GM18507 (cell line): ENCODE data around the gene OR52K2.
"Not testable (repeated sequence)": the region's sequence is repeated elsewhere in the genome, so short reads cannot be mapped to it uniquely, and the experiment has no call there.

Experiments
- DNase-seq: peaks from one replicate; pipeline ENCODE4 v3.0.0; 2011; ENCODE audit warnings: low read depth; ENCODE audit not compliant: insufficient read length; ENCODE audit errors: extremely low spot score
- FAIRE-seq: peaks from 2 replicates; lab custom pipeline; 2011; peaks lifted over from hg19 to GRCh38; lab: Jason Lieb, UNC

Gene OR52K2

DNA sequence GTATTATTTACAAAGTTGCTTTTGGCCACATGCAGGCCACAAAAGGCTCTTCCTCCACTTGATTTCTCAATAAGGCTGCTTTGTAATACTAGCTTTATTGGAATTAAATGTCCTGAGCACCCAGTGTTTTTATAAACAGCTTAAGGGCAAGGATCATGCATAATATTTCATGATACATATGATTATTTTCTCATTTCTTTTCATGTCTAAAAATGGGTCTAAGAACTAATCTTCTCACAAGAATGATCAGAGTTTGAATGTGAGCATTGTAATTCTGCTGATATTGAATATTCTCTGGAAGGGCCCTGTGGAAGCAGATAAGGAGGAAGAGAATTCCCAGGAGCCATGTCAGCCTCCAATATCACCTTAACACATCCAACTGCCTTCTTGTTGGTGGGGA lies at the start of gene OR52K2:
OR52K2 (plus strand) TSS at position 301 of the 400 bp plus-strand sequence; CDS start at position 346, 45 bp downstream.
- DNase-seq (no peak), FAIRE-seq (no peak)

DNA sequence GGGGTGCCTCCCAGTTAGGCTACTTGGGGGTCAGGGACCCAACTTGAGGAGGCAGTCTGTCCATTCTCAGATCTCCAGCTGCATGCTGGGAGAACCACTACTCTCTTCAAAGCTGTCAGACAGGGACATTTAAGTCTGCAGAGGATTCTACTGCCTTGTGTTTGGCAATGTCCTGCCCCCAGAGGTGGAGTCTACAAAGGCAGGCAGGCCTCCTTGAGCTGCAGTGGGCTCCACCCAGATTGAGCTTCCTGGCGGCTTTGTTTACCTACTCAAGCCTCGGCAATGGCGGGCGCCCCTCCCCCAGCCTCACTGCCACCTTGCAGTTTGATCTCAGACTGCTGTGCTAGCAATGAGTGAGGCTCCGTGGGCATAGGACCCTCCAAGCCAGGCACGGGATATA lies 42.9 kb upstream of the OR52K2 start:
- not testable (repeated sequence) for DNase-seq, FAIRE-seq

GRCh38 chr11:4416306-4416705 lies 32.8 kb upstream of the OR52K2 start:
- DNase-seq (no peak), FAIRE-seq (no peak)

GRCh38 chr11:4416816-4417215 lies 32.3 kb upstream of the OR52K2 start:
- no peak for DNase-seq
- FAIRE-seq: no peak

GRCh38 chr11:4418403-4418802 lies 30.7 kb upstream of the OR52K2 start:
- FAIRE-seq: no peak
- DNase-seq: no peak

GRCh38 chr11:4430051-4430450 lies 19.0 kb upstream of the OR52K2 start:
- no peak for DNase-seq
- no peak for FAIRE-seq

DNA sequence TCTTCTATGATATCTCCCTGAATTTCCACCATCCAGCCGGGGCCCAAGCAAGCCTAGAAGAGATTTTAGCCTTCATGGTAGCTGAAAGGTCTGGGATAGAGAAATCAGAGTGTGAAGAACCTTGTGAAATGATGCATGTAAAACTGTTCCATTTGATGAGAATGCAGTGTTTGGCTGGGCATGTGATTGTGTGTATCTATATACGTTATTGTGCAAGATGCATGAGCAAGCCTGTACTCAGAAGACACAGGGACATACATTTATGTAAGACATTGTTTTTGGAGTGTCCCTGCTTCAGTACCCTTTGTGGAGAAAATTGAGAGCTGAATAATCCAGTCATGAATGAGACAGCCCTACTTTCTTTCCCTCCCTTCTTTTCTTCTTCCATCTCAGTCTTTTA lies 15.2 kb upstream of the OR52K2 start:
- DNase-seq (no peak), FAIRE-seq (no peak)

- FAIRE-seq (no peak), DNase-seq (no peak)
Observed at GRCh38 chr11:4436411-4436810, 12.7 kb upstream of the OR52K2 start.

DNA sequence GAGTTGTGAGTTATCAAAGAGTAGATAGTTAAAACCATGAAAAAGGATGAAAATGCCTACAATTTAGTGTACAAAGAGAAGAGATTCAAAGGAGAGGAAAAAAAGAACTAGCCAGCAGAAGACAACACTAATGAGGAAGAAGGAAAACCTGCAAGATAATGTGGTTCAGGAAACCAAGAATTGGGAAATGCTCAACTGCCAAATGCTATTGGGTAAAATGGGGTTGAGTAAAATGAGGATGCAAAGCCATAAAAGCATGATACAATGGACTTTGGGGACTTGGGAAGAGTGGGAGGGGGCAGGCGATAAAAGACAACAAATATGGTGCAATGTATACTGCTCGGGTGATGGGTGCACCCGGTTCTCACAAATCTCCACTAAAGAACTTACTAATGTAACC lies 7.6 kb upstream of the OR52K2 start:
- DNase-seq (no peak), FAIRE-seq (no peak)

- FAIRE-seq (no peak), DNase-seq (no peak)
Observed at GRCh38 chr11:4443232-4443891, 5.7 kb upstream of the OR52K2 start.

GRCh38 chr11:4453118-4453517 lies 4.0 kb downstream of the OR52K2 start:
- no peak for FAIRE-seq

GRCh38 chr11:4454021-4454420 lies 4.9 kb downstream of the OR52K2 start:
- DNase-seq (no peak), FAIRE-seq (no peak)

More at GRCh38 chr11:4453118-4453517, 4.0 kb downstream of the OR52K2 start:
- no peak for DNase-seq

- FAIRE-seq (no peak), DNase-seq (no peak)
Observed at GRCh38 chr11:4455419-4455818, 6.3 kb downstream of the OR52K2 start.

DNA sequence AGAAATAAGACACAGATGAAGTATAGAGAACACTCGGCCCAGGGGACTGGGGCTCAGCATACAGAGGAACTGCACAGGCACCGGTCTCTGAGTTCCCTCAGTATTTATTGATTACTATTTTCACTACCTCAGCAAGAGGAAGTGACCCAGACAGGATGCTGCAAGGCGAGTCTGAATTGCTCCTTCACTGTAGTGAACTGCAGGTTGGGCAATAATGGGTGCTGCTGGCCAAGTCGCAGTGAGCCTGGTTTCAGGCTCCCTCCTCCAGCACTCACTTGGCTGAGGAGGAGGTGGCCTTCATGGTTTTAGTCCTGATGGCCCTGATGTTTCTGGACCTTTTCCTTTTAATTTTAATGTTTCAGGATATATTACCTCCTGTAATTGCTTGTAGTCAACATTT lies 10.4 kb downstream of the OR52K2 start:
- FAIRE-seq: peak; percentile 75
- DNase-seq: no peak

DNA sequence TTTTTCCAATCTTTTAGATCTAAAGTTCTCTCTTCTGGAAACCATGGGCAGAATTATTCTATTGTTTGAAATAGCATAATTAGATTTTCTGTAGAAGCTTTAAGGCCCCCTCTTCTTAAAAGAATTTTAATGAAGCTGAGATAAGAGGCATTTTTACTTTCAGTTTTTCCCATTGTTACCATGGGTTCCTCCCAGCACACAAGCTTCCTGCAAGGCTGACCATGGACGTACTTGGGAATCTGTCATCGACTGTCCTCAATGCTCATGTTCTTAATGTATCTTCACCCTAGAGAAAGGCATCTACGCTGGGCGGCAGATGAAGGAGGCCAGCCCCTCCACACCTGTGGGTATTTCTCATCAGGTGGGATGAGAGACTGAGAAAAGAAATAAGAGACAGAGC lies 11.1 kb downstream of the OR52K2 start:
- FAIRE-seq (no peak), DNase-seq (no peak)

- DNase-seq: no peak
Observed at GRCh38 chr11:4464216-4465159, 15.4 kb downstream of the OR52K2 start.

DNA sequence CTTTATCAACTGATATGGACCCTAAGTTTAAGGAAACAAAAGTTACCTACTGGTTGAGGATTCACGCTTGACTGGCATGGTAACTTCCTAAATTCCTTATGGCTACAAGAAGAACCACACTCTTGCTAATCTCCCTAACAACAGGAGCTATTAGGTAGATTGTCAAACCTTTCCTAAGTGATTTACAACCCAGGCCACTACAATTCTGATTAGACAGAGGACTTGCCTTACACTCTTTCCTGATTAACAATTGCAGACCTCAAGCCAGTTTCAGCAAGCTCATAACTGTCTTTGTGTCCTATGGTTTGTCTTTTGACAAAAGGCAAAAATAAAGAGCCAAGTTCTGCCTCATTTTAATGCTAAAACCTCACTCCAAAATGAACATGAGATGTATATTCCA lies 16.3 kb downstream of the OR52K2 start:
- FAIRE-seq: no peak
- DNase-seq: no peak

More at GRCh38 chr11:4464216-4465159, 15.4 kb downstream of the OR52K2 start:
- no peak for FAIRE-seq

GRCh38 chr11:4466131-4466870 lies 17.2 kb downstream of the OR52K2 start:
- no peak for DNase-seq
- FAIRE-seq: no peak

GRCh38 chr11:4466871-4467442 lies 17.9 kb downstream of the OR52K2 start:
- DNase-seq (peak; percentile 1), FAIRE-seq (no peak)
